Activated CD8-positive, alpha-beta memory T cell treated with anti-CD3 and anti-CD28 coated beads for 24 hours (primary cell): ENCODE measurements around the gene NOX3.
"Not testable (repeated sequence)": the region's sequence is repeated elsewhere in the genome, so short reads cannot be mapped to it uniquely, and the experiment has no call there.

Experiments used
- DNase-seq: peaks from one replicate; pipeline ENCODE4 v3.0.0-alpha.2; 2020

Gene NOX3

DNA sequence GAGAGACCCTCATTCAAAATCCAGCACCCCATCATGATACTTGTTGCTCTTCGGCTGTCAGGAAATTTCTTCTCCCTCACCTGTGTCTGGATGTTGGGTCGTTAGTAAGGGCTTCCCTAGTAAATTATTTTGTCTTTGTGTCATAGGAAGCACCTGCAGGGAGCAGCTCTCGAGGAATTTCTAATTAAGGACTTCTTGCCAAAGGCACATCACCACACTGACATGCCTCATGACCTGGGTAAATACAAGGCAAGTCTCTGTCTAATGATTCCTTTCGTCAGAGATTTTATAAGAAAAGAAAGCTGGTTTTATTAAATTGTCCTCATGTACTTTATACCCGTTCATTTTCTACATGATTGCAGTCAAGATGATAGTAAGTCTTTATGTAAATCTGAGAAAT is at the start of gene NOX3:
Gene NOX3, minus strand, starts transcription at position 74 of the 400 bp plus-strand sequence. Its CDS starts 39 bp downstream, at position 35.
- no peak for DNase-seq

- no peak for DNase-seq
Measured at GRCh38 chr6:155504848-155505607, 49.4 kb upstream of the NOX3 start.

- DNase-seq = no peak
Measured at GRCh38 chr6:155502393-155502792, 46.8 kb upstream of the NOX3 start.

DNA sequence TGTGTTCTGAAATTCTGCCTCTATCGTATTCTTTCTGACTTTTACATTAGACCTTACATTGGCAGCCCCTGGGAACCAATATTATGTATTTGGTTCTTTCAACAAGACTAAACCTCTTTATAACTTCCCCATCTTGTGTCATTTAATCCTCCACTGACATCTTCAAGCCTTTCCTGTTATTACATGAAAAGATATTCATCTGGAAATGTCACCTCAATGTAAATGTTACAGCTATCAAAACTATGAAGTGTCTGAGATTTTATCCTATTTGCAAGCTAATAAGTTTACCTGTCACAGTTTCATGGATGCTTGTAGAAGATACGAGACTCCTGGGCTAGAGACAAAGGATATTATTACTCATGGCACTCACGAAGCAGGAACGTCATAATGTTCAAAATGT is 43.9 kb upstream of the NOX3 start:
- DNase-seq = no peak

DNA sequence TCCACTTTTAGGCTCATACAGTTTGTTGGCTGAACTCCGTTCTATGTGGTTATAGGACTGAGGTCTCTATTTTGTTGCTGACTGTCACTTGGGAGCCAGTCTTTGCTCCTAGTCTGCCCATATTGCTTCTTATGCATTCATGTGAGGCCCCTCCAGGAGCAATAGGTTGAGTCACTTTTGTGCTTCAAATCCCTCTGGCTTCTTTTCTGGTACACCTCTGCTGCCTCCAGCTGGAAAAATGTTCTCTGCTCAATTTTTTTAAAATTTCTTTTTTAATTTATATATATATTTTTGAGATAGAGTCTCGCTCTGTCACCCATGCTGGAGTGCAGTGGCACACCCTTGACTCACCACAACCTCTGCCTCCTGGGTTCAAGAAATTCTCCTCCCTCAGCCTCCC is 42.7 kb upstream of the NOX3 start:
- DNase-seq = no peak

DNA sequence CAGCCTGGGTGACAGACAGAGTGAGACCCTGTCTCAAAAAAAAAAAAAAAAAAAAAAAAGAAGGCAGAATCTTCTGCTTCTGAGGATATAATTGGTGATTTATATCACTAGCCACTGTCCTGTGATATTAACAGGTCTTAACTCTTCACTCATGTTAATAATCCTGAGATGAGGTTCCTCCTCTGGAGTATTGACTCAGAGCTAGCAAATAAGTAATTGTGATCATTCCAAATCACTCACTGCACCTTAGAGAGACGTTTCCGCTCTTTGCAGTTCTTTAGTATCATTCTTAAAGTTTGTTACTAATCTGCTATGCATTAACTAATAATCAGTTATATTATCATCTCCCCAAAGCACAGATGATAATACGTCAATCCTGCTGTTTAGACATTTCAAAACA is 41.6 kb upstream of the NOX3 start:
- no peak for DNase-seq

- no peak for DNase-seq
Measured at GRCh38 chr6:155495011-155495768, 39.6 kb upstream of the NOX3 start.

- DNase-seq = no peak
Measured at GRCh38 chr6:155493694-155494143, 38.1 kb upstream of the NOX3 start.

DNA sequence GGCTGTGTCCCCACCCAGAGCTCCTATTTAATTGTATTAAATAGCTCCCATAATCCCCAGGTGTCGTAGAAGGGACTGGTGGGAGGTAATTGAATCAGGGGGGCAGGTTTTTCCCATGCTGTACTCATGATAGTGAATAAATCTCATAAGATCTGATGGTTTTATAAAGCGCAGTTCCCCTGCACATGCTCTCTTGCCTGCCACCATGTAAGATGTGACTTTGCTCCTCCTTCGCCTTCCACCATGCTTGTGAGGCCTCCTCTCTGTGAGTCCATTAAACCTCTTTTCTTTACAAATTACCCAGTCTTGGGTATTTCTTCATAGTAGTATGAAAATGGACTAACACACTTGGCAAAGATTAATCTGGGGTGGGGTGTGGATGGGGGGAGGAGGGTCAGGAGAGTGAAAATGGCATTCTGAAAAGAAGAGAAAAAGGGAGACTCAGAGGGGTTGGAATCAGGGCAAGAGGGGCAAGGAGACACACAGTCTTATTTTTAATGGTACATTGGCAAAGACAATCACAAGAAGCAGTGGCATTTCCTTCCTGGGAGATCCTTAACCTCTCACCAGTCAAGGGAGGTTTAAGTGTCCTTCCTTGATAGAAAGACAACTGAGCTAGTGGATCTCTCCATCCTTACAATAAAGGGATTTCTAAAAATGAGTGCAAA is 37.5 kb upstream of the NOX3 start:
- DNase-seq = no peak

GRCh38 chr6:155492061-155492735 is 36.6 kb upstream of the NOX3 start:
- no peak for DNase-seq

- DNase-seq = no peak
Measured at GRCh38 chr6:155491421-155491820, 35.8 kb upstream of the NOX3 start.

- not testable (repeated sequence) for DNase-seq
Measured at GRCh38 chr6:155488197-155488596, 32.6 kb upstream of the NOX3 start.

GRCh38 chr6:155487371-155488130 is 31.9 kb upstream of the NOX3 start:
- DNase-seq = no peak

DNA sequence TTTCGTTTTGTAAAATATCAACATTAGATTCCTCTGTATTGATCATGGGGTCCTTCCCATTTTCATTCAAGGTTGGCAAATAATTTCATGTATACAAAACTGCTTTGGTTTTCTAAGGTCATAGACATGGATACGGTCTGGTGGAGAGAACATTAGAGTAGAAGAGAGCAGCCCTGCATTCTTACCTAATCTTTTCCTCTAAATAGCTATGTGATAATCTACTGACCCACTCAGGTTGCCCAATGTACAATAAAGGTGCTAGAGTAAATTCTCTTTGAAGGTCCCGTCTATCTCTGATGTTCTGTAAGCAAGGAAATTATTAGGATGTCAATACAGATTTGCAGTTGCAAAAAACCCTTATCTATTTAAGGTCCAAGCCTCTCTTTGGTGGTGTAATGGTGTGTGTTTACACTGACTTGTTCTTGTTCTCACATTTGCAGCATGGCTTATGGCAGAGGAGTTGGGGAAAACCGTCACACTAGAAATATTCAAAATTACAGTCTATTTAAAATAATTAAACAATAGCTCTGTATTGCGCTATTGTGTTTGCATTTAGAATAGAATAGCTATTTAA is 31.2 kb upstream of the NOX3 start:
- DNase-seq = no peak

- no peak for DNase-seq
Measured at GRCh38 chr6:155485756-155486155, 30.1 kb upstream of the NOX3 start.

- DNase-seq = no peak
Measured at GRCh38 chr6:155483858-155484257, 28.2 kb upstream of the NOX3 start.

DNA sequence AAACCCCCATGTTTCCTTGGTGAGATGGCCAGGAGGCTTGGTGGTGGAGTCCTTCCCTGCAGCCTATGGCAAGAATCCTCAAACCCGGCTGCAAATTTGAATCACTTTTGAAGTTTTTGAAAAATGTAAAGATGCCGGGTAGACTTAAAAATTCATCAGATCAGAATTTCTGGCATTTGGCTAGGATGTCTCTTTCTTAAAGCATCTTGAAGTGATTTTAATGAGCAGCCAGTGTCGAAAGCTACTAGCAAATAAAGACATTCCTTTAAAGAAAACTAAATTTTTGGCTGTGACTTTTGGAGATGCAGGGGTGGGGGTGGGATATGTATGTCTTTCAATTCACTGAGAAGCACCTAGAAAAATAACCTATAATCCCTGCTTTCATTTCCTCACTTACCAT is 25.6 kb upstream of the NOX3 start:
- no peak for DNase-seq

DNA sequence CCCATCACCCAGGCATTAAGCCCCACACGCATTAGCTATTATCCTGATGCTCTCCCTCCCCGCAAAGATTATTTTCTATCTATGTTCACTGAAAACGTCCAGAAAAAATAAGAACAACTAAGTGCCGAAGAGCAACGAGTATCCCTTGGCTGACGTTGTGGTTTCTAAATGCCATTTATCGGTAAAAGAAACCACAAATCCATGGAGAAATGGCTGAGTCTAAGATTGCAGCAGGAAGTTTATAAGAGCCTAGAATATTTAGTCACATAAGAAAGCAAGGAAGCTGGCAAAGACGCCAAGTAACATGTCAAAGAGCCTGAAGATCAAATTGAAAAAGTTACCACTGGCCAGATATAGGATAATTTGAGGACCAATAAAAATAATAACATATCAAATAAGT is 18.1 kb upstream of the NOX3 start:
- no peak for DNase-seq

GRCh38 chr6:155472886-155473285 is 17.2 kb upstream of the NOX3 start:
- no peak for DNase-seq

GRCh38 chr6:155470979-155471616 is 15.5 kb upstream of the NOX3 start:
- DNase-seq = not testable (repeated sequence)

- not testable (repeated sequence) for DNase-seq
Measured at GRCh38 chr6:155468543-155468942, 12.9 kb upstream of the NOX3 start.
